H1 (cell line): ENCODE results near the gene MS4A8. TPM values are rescaled to one million over a fixed set of nuclear protein-coding genes. Genes with fewer than 3 reads are reported as not detected.

ENCODE experiments used
- CTCF ChIA-PET: fragments of 300-600 bp; sonication (Branson Sonifier 250); formaldehyde crosslinking; loops from one replicate; lab custom pipeline; 2021; ENCODE audit not compliant: partially characterized antibody; lab: Charles Lee
- POLR2A ChIA-PET: fragments of 300-600 bp; sonication (Branson Sonifier 250); formaldehyde crosslinking; loops from one replicate; lab custom pipeline; 2021; ENCODE audit warnings: inconsistent platforms; ENCODE audit not compliant: partially characterized antibody; lab: Charles Lee
- DNase-seq, 2 experiments: peaks; one replicate each; pipeline versions ENCODE4 v3.0.0 to v3.0.0-alpha.2; 2010 to 2022; ENCODE audit warnings: low spot score in 2 of 2, low read depth in 1 of 2, mixed read lengths in 1 of 2
- FAIRE-seq: peaks from 2 replicates; lab custom pipeline; 2011; peaks lifted over from hg19 to GRCh38; lab: Jason Lieb, UNC
- H2AFZ ChIP-seq: 2 replicates; pipeline ENCODE4 v1.8.1; 2012; ENCODE audit warnings: low read length, inconsistent platforms
- H2AK5ac ChIP-seq: 2 replicates; pipeline ENCODE4 v1.6.1; 2013; ENCODE audit warnings: low read depth, low read length
- H2BK120ac ChIP-seq: replicated peaks from 2 replicates; pipeline ENCODE3; 2013; ENCODE audit warnings: low read depth, low read length, inconsistent platforms
- H2BK12ac ChIP-seq: 2 replicates; pipeline ENCODE4 v1.6.1; 2013; ENCODE audit warnings: low read depth, low read length
- H2BK15ac ChIP-seq: 2 replicates; pipeline ENCODE4 v1.6.1; 2013; ENCODE audit warnings: low read length
- H2BK20ac ChIP-seq: 2 replicates; pipeline ENCODE4 v1.6.1; 2013; ENCODE audit warnings: low read length
- H2BK5ac ChIP-seq: 2 replicates; pipeline ENCODE4 v1.6.1; 2013; ENCODE audit warnings: low read depth, low read length
- H3K14ac ChIP-seq: 2 replicates; pipeline ENCODE4 v1.6.1; 2013; ENCODE audit warnings: inconsistent platforms; ENCODE audit not compliant: insufficient read length
- H3K18ac ChIP-seq: 2 replicates; pipeline ENCODE4 v1.6.1; 2013; ENCODE audit warnings: low read length; ENCODE audit errors: extremely low read depth
- H3K23ac ChIP-seq: 2 replicates; pipeline ENCODE4 v1.6.1; 2013; ENCODE audit warnings: inconsistent platforms; ENCODE audit not compliant: insufficient read length
- H3K23me2 ChIP-seq: 2 replicates; pipeline ENCODE4 v1.6.1; 2013; ENCODE audit warnings: low read depth, low read length
- H3K27ac ChIP-seq: 2 replicates; pipeline ENCODE4 v1.6.1; 2011; ENCODE audit warnings: low read depth, low read length, inconsistent platforms
- H3K27me3 ChIP-seq, 4 experiments: replicated peaks in 1 of 4; 1 replicate in 1 of 4; 2 replicates in 3 of 4; pipeline versions ENCODE4 v1.6.1 to v1.8.1; 2011 to 2013; ENCODE audit warnings: low read length in 3 of 4, mild to moderate bottlenecking in 3 of 4, inconsistent platforms in 2 of 4, mixed read lengths in 2 of 4, moderate library complexity in 1 of 4; ENCODE audit not compliant: control insufficient read depth in 3 of 4, insufficient read depth in 3 of 4; ENCODE audit errors: extremely low read depth in 1 of 4
- H3K36me3 ChIP-seq, 4 experiments: 2 replicates each; pipeline versions ENCODE4 v1.6.1 to v1.8.1; 2011 to 2013; ENCODE audit warnings: mild to moderate bottlenecking in 4 of 4, low read length in 3 of 4, moderate library complexity in 2 of 4, control low read depth in 1 of 4, inconsistent platforms in 1 of 4; ENCODE audit not compliant: insufficient read depth in 4 of 4, control insufficient read depth in 2 of 4
- H3K4ac ChIP-seq: replicated peaks from 2 replicates; pipeline ENCODE3; 2013; ENCODE audit warnings: low read length, low read depth, mixed read lengths, inconsistent platforms; ENCODE audit not compliant: insufficient read length
- H3K4me1 ChIP-seq, 4 experiments: replicated peaks in 1 of 4; 1 replicate in 1 of 4; 2 replicates in 3 of 4; pipeline versions ENCODE4 v1.6.1 to v1.8.1; 2011 to 2013; ENCODE audit warnings: low read length in 3 of 4, inconsistent platforms in 2 of 4, mixed read lengths in 1 of 4; ENCODE audit not compliant: insufficient read depth in 4 of 4, control insufficient read depth in 3 of 4
- H3K4me2 ChIP-seq, 2 experiments: 2 replicates each; pipeline versions ENCODE4 v1.6.1 to v1.8.1; 2011 to 2013; ENCODE audit warnings: low read depth in 2 of 2, low read length in 2 of 2, control low read depth in 1 of 2, inconsistent platforms in 1 of 2, mild to moderate bottlenecking in 1 of 2; ENCODE audit not compliant: insufficient read depth in 1 of 2
- H3K4me3 ChIP-seq, 4 experiments: fragments of 200-600, 300-600 bp in 1 of 4; sonication (generic), shearing (Covaris generic), sonication (Bioruptor Twin) in 1 of 4; 2 replicates each; pipeline versions ENCODE4 v1.5.1 to v1.8.1; 2011 to 2016; ENCODE audit warnings: low read length in 4 of 4, low read depth in 3 of 4, control low read depth in 2 of 4, inconsistent platforms in 2 of 4, mild to moderate bottlenecking in 2 of 4, mixed read lengths in 1 of 4, moderate library complexity in 1 of 4; ENCODE audit not compliant: insufficient read depth in 2 of 4; ENCODE audit errors: extremely low read depth in 1 of 4
- H3K56ac ChIP-seq: replicated peaks from 2 replicates; pipeline ENCODE3; 2013; ENCODE audit warnings: low read depth, mild to moderate bottlenecking, mixed read lengths, low read length, inconsistent platforms; ENCODE audit not compliant: insufficient read length
- H3K79me1 ChIP-seq: 2 replicates; pipeline ENCODE4 v1.6.1; 2013; ENCODE audit warnings: low read depth, low read length, control low read depth
- H3K79me2 ChIP-seq, 2 experiments: 2 replicates each; pipeline versions ENCODE4 v1.6.1 to v1.8.1; 2012 to 2013; ENCODE audit warnings: low read length in 2 of 2, mild to moderate bottlenecking in 2 of 2, inconsistent platforms in 1 of 2; ENCODE audit not compliant: insufficient read depth in 2 of 2, control insufficient read depth in 1 of 2
- H3K9ac ChIP-seq, 4 experiments: replicated peaks in 1 of 4; 1 replicate in 1 of 4; 2 replicates in 3 of 4; pipeline versions ENCODE4 v1.6.1 to v1.8.1; 2011 to 2013; ENCODE audit warnings: low read depth in 3 of 4, low read length in 3 of 4, control low read depth in 2 of 4, mild to moderate bottlenecking in 2 of 4, moderate library complexity in 2 of 4, inconsistent platforms in 1 of 4; ENCODE audit errors: extremely low read depth in 1 of 4
- H3K9me3 ChIP-seq, 2 experiments: 2 replicates each; pipeline versions ENCODE4 v1.6.1 to v1.8.1; 2012 to 2013; ENCODE audit warnings: mild to moderate bottlenecking in 2 of 2, moderate library complexity in 2 of 2, control low read depth in 1 of 2, inconsistent platforms in 1 of 2, low read depth in 1 of 2, low read length in 1 of 2, mixed read lengths in 1 of 2; ENCODE audit not compliant: insufficient read depth in 2 of 2
- H4K20me1 ChIP-seq, 2 experiments: replicated peaks in 1 of 2; 2 replicates each; pipeline versions ENCODE3 to v1.8.1; 2011 to 2013; ENCODE audit warnings: inconsistent platforms in 2 of 2, low read length in 2 of 2, mild to moderate bottlenecking in 1 of 2; ENCODE audit not compliant: insufficient read depth in 2 of 2, control insufficient read depth in 1 of 2
- H4K5ac ChIP-seq: 2 replicates; pipeline ENCODE4 v1.6.1; 2013; ENCODE audit warnings: low read length, low read depth, mixed read lengths, inconsistent platforms; ENCODE audit not compliant: insufficient read length
- H4K8ac ChIP-seq: 2 replicates; pipeline ENCODE4 v1.8.0; 2013; ENCODE audit warnings: mild to moderate bottlenecking, moderate library complexity, low read length, inconsistent platforms; ENCODE audit not compliant: insufficient read depth; ENCODE audit errors: extremely low read depth
- H4K91ac ChIP-seq: replicated peaks from 2 replicates; pipeline ENCODE3; 2013; ENCODE audit warnings: low read length, mixed read lengths, inconsistent platforms; ENCODE audit not compliant: insufficient read length
- BACH1 ChIP-seq: IDR thresholded peaks from 2 replicates; pipeline ENCODE4 v1.6.1; 2012; ENCODE audit warnings: low read length, improper control_type of control experiment
- CEBPB ChIP-seq: IDR thresholded peaks from 2 replicates; pipeline ENCODE4 v1.6.1; 2012; ENCODE audit warnings: low read depth, low read length
- CTCF ChIP-seq, 3 experiments: IDR thresholded peaks; 1 replicate in 2 of 3; 2 replicates in 1 of 3; pipeline versions ENCODE4 v1.5.1 to v1.6.1; 2011; ENCODE audit warnings: low read length in 3 of 3, mild to moderate bottlenecking in 3 of 3, inconsistent platforms in 2 of 3, low read depth in 1 of 3, moderate library complexity in 1 of 3; ENCODE audit not compliant: insufficient read depth in 1 of 3; ENCODE audit errors: control extremely low read depth in 1 of 3
- GABPA ChIP-seq: IDR thresholded peaks from 2 replicates; pipeline ENCODE4 v1.6.1; 2011; ENCODE audit warnings: mild to moderate bottlenecking, low read length, moderate library complexity, borderline replicate concordance; ENCODE audit not compliant: insufficient read depth
- KDM4A ChIP-seq: IDR thresholded peaks from one replicate; pipeline ENCODE4 v1.7.1; 2012; ENCODE audit warnings: low read depth, mild to moderate bottlenecking, moderate library complexity, low read length, inconsistent platforms; ENCODE audit not compliant: severe bottlenecking
- MAFK ChIP-seq: IDR thresholded peaks from 2 replicates; pipeline ENCODE4 v1.6.1; 2012; ENCODE audit warnings: low read depth, mild to moderate bottlenecking, improper control_type of control experiment, low read length
- NRF1 ChIP-seq: IDR thresholded peaks from 2 replicates; pipeline ENCODE4 v1.6.1; 2011; ENCODE audit warnings: mild to moderate bottlenecking, low read depth, low read length, improper control_type of control experiment
- RAD21 ChIP-seq, 2 experiments: IDR thresholded peaks in 1 of 2; conservative IDR thresholded peaks in 1 of 2; 2 replicates each; pipeline ENCODE4 v1.6.1; 2011; ENCODE audit warnings: low read depth in 2 of 2, low read length in 2 of 2, improper control_type of control experiment in 1 of 2, inconsistent platforms in 1 of 2, mild to moderate bottlenecking in 1 of 2, moderate library complexity in 1 of 2
- WGBS, 2 experiments: shearing (Covaris generic) in 1 of 2; methylation state at CpG; one replicate each; pipeline versions ENCODE4 v1.1.6 to v1.1.7; 2013 to 2015; ENCODE audit warnings: low lambda C conversion rate in 2 of 2, mixed read lengths in 2 of 2, inconsistent platforms in 1 of 2, low coverage in 1 of 2, missing lambda C conversion rate in 1 of 2; ENCODE audit not compliant: insufficient replicate concordance in 2 of 2, insufficient coverage in 1 of 2, insufficient read length in 1 of 2; ENCODE audit errors: extremely low coverage in 1 of 2, missing lambda C conversion rate in 1 of 2; 5-methylcytosine and 5-hydroxymethylcytosine counted together
- polyA plus RNA-seq, 7 experiments: library from polyadenylated mRNA; depleted of rRNA in 3 of 7; stranded (reverse) in 5 of 7; unstranded in 2 of 7; fragments of >200 nt in 5 of 7; fragments of 200-250 nt in 2 of 7; gene quantifications; 1 replicate in 5 of 7; 2 replicates in 1 of 7; 4 replicates in 1 of 7; pipeline versions ENCODE4 v1.2.1 to v1.2.3, GENCODE V29; 2011 to 2013; ENCODE audit warnings: missing spikeins in 2 of 7, mixed read lengths in 2 of 7
- total RNA-seq: library from RNA; stranded (reverse); fragmentation: NEBNext Ultra II Directional; extraction: Animal tissue kit (Norgen Biotek cat#: 25700); gene quantifications from 2 replicates; pipeline ENCODE4 v1.2.1, GENCODE V29; 2021

Gene MS4A8
- total and polyA plus RNA-seq, 2 of the 8 experiments (the other 6 are each of a cell fraction or from before 2014, with no cell fraction given) = not detected

- Histone ChIP-seq H3K79me2 (no peaks in the 10 kb centered on the region), H3K36me3 (no peaks in the 10 kb centered on the region), H2BK15ac (no peak overlapping the region), H3K4me2 (no peak overlapping the region), H3K9me3 (peaks cover 0 to 3% of the 10 kb centered on the region in 2 experiments; a peak in 1 of 4 replicates), H2BK20ac (no peak overlapping the region), H2AK5ac (no peak overlapping the region), H4K91ac (no peak overlapping the region), H2BK120ac (no peak overlapping the region), H3K4me3 (no peak overlapping the region), H3K79me1 (no peaks in the 10 kb centered on the region), H3K27ac (no peak overlapping the region), H3K4me1 (no peaks in the 10 kb centered on the region), H2AFZ (no peak overlapping the region), H4K5ac (no peak overlapping the region), H3K23me2 (no peaks in the 10 kb centered on the region), H4K8ac (no peak overlapping the region), H2BK5ac (no peak overlapping the region), H3K18ac (no peak overlapping the region), H3K4ac (no peak overlapping the region), H3K23ac (no peak overlapping the region), H3K56ac (no peak overlapping the region), H3K14ac (no peak overlapping the region), H4K20me1 (peaks cover 0 to 4% of the 10 kb centered on the region in 2 experiments), H3K27me3 (no peaks in the 10 kb centered on the region), H2BK12ac (no peak overlapping the region), H3K9ac (no peak overlapping the region)
- ChIA-PET POLR2A (interaction anchor here (1.6 kb wide), 1 partner anchor 16 kb away, joined by 3 read pairs; no protein-coding TSS in a partner anchor), CTCF (interaction anchor here (0.5 to 6.2 kb wide), 9 partner anchors 9 to 478 kb away, joined by 3 to 61 read pairs (median 6); partner anchors contain the start of gene MS4A15)
- 60% methylated on average over 1 of the region's 1 CpG; no CpG with 5 or more reads in 1 of the 2 experiments for WGBS, 2 experiments
- TF ChIP-seq BACH1 = no peak
- no peak for TF ChIP-seq GABPA
- peak; percentile 27 to 46 (median 35) for TF ChIP-seq CTCF (IDR thresholded peaks at IDR 0.05; ENCODE audit: control extremely low read depth in 1 of 3, insufficient read depth in 1 of 3, low read depth in 1 of 3, low read length in 3 of 3)
- peak in 1 of 2 experiments; percentile 29; a peak in 1 of 4 replicates for TF ChIP-seq RAD21 (IDR thresholded peaks at IDR 0.05 in 1 of 2, conservative IDR thresholded peaks at IDR 0.05 in 1 of 2; ENCODE audit: low read depth in 2 of 2, low read length in 2 of 2)
- TF ChIP-seq NRF1 = no peak
- no peak for TF ChIP-seq KDM4A
- TF ChIP-seq CEBPB = no peak
- no peak for TF ChIP-seq MAFK
- DNase-seq (no peak), FAIRE-seq (no peak)
These were observed 43.6 kb downstream of the MS4A8 start for GRCh38 chr11:60743058-60743457.
